Neural progenitor cell (in vitro differentiated cells): ENCODE measurements around the gene MYO18B.

Source experiments
- CTCF ChIP-seq: fragments of 200-600 bp; sonication (generic); IDR thresholded peaks from 2 replicates; pipeline ENCODE4 v1.5.1; 2017; ENCODE audit warnings: antibody characterized with exemption, mild to moderate bottlenecking
- EZH2 ChIP-seq: fragments of 200-600 bp; sonication (generic); IDR thresholded peaks from 2 replicates; pipeline ENCODE4 v1.6.1; 2017; ENCODE audit warnings: antibody characterized with exemption, mild to moderate bottlenecking, moderate library complexity

GRCh38 chr22:25955323-25955722, 213.3 kb downstream of the MYO18B start:
- TF ChIP-seq CTCF (no peak), EZH2 (no peak)
